ENCODE results near the gene C2orf76.

GRCh38 chr2:119333360-119333759 lies 33.3 kb downstream of the C2orf76 start:
- TF ChIP-seq CTCF (conservative IDR thresholded peaks at IDR 0.05; ENCODE audit: low read length) (no peak), EZH2phosphoT487 (IDR thresholded peaks at IDR 0.05; ENCODE audit: borderline replicate concordance, low read depth, low read length) (no peak)
